ENCODE data around the gene ZNF593OS.

- TF ChIP-seq, protein P1, sequence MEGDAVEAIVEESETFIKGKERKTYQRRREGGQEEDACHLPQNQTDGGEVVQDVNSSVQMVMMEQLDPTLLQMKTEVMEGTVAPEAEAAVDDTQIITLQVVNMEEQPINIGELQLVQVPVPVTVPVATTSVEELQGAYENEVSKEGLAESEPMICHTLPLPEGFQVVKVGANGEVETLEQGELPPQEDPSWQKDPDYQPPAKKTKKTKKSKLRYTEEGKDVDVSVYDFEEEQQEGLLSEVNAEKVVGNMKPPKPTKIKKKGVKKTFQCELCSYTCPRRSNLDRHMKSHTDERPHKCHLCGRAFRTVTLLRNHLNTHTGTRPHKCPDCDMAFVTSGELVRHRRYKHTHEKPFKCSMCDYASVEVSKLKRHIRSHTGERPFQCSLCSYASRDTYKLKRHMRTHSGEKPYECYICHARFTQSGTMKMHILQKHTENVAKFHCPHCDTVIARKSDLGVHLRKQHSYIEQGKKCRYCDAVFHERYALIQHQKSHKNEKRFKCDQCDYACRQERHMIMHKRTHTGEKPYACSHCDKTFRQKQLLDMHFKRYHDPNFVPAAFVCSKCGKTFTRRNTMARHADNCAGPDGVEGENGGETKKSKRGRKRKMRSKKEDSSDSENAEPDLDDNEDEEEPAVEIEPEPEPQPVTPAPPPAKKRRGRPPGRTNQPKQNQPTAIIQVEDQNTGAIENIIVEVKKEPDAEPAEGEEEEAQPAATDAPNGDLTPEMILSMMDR (IDR thresholded peaks at IDR 0.05 in 4 of 5, conservative IDR thresholded peaks at IDR 0.05 in 1 of 5): no peak
- TF ChIP-seq POLR2A (IDR thresholded peaks at IDR 0.05): no peak
These were observed 10.9 kb downstream of the ZNF593OS start for GRCh38 chr1:26160527-26161414.
